Left lung (tissue), 10 donors: ENCODE data around the gene ADAMTS12. TPM values are rescaled to one million over a fixed set of nuclear protein-coding genes. Genes with fewer than 3 reads are reported as not detected.

ENCODE experiments used
- ATAC-seq: fragments of 200-7000 bp; cut with Tn5 transposase; one replicate; pipeline ENCODE4 v1.9.1; 2020; ENCODE audit warnings: moderate library complexity
- DNase-seq, 4 donors: peaks; one replicate each; pipeline ENCODE4 v3.0.0-alpha.2; 2013 to 2020
- H3K27ac ChIP-seq, 2 donors: fragments of 200-600 bp; sonication (generic) in 1 of 2; one replicate each; pipeline versions ENCODE4 v1.5.0 to v1.8.0; 2020 to 2021
- H3K27me3 ChIP-seq, 2 donors: fragments of 200-600 bp; sonication (generic) in 1 of 2; one replicate each; pipeline versions ENCODE4 v1.5.0 to v1.8.0; 2020 to 2021
- H3K36me3 ChIP-seq, 2 donors: fragments of 200-600 bp; sonication (generic) in 1 of 2; one replicate each; pipeline versions ENCODE4 v1.5.0 to v1.8.0; 2020 to 2021
- H3K4me1 ChIP-seq, 2 donors: fragments of 200-600 bp; one replicate each; pipeline ENCODE4 v1.8.0; 2021
- H3K4me3 ChIP-seq, 2 donors: fragments of 200-600 bp; sonication (generic) in 1 of 2; one replicate each; pipeline versions ENCODE4 v1.5.0 to v1.8.0; 2020 to 2021; ENCODE audit warnings: mild to moderate bottlenecking in 1 of 2
- H3K9me3 ChIP-seq, 2 donors: fragments of 200-600 bp; sonication (generic) in 1 of 2; one replicate each; pipeline versions ENCODE4 v1.5.0 to v1.8.0; 2020 to 2021
- CTCF ChIP-seq, 2 donors: fragments of 200-600 bp; sonication (generic) in 1 of 2; IDR thresholded peaks; one replicate each; pipeline versions ENCODE4 v1.5.0 to v1.8.0; 2021; ENCODE audit warnings: antibody characterized with exemption in 2 of 2
- intact Hi-C, 2 donors: fragments of 100-400 bp; cut with DNase I; formaldehyde crosslinking; loops; one replicate each; pipeline versions ENCODE4 v1.11.2 to v1.14.2; 2022
- polyA plus RNA-seq, 6 donors: library from polyadenylated mRNA; unstranded; fragments of 120-200 nt; gene quantifications; one replicate each; pipeline ENCODE4 v1.2.1, GENCODE V29; 2013; ENCODE audit not compliant: insufficient read length in 6 of 6
- total RNA-seq, 2 donors: library from RNA; stranded (reverse); fragmentation: NEBNext Ultra II Directional; extraction: Animal tissue kit (Norgen Biotek cat#: 25700); gene quantifications; one replicate each; pipeline ENCODE4 v1.2.1, GENCODE V29; 2021
- donor health status: DM: no; HTN: yes; CAD: no.
- donor health status: DM: no; HTN: no; CAD: no.

Gene ADAMTS12
- total and polyA plus RNA-seq, 8 donors: 11.6 to 59.1 (median 52.1) TPM

- no peak for DNase-seq
- Histone ChIP-seq H3K4me1 (no peaks in the 10 kb centered on the region), H3K27ac (no peak overlapping the region), H3K36me3 (no peaks in the 10 kb centered on the region), H3K9me3 (peaks cover 0 to 29% of the 10 kb centered on the region in 2 donors), H3K4me3 (no peak overlapping the region), H3K27me3 (no peaks in the 10 kb centered on the region)
- no peak for ATAC-seq
- TF ChIP-seq CTCF (IDR thresholded peaks at IDR 0.05): no peak
- intact Hi-C loops: no loop called here
These were observed 198.8 kb downstream of the ADAMTS12 start for GRCh38 chr5:33692980-33693379.

GRCh38 chr5:33691856-33692255 is 199.9 kb downstream of the ADAMTS12 start:
- ATAC-seq: no peak
- no peak for DNase-seq
- intact Hi-C loops: no loop called here

GRCh38 chr5:33690374-33691135 is 201.2 kb downstream of the ADAMTS12 start:
- no peaks in the 10 kb centered on the region for H3K4me1 ChIP-seq
- H3K27me3 ChIP-seq: no peaks in the 10 kb centered on the region
- no peak overlapping the region for H3K27ac ChIP-seq
- peaks cover 0 to 29% of the 10 kb centered on the region in 2 donors for H3K9me3 ChIP-seq
- H3K4me3 ChIP-seq: no peak overlapping the region
- no peak for TF ChIP-seq CTCF (IDR thresholded peaks at IDR 0.05)
- no peaks in the 10 kb centered on the region for H3K36me3 ChIP-seq
- intact Hi-C loops: no loop called here
- ATAC-seq: no peak
- no peak for DNase-seq

More at GRCh38 chr5:33691856-33692255, 199.9 kb downstream of the ADAMTS12 start:
- Histone ChIP-seq H3K27ac (no peak overlapping the region), H3K4me1 (no peaks in the 10 kb centered on the region), H3K27me3 (no peaks in the 10 kb centered on the region), H3K4me3 (no peak overlapping the region), H3K9me3 (peaks cover 0 to 29% of the 10 kb centered on the region in 2 donors), H3K36me3 (no peaks in the 10 kb centered on the region)
- TF ChIP-seq CTCF (IDR thresholded peaks at IDR 0.05): no peak

- intact Hi-C loops: no loop called here
- no peak for TF ChIP-seq CTCF (IDR thresholded peaks at IDR 0.05)
- H3K27me3 ChIP-seq: no peaks in the 10 kb centered on the region
- no peak overlapping the region for H3K4me3 ChIP-seq
- peak; percentile 57 for ATAC-seq
- H3K36me3 ChIP-seq: no peaks in the 10 kb centered on the region
- H3K4me1 ChIP-seq: no peaks in the 10 kb centered on the region
- peak overlapping the region in 1 of 2 donors; percentile 37 for H3K27ac ChIP-seq
- no peak for DNase-seq
- H3K9me3 ChIP-seq: peaks cover 0 to 17% of the 10 kb centered on the region in 2 donors
These were observed 203.3 kb downstream of the ADAMTS12 start for GRCh38 chr5:33688526-33688925.

DNA sequence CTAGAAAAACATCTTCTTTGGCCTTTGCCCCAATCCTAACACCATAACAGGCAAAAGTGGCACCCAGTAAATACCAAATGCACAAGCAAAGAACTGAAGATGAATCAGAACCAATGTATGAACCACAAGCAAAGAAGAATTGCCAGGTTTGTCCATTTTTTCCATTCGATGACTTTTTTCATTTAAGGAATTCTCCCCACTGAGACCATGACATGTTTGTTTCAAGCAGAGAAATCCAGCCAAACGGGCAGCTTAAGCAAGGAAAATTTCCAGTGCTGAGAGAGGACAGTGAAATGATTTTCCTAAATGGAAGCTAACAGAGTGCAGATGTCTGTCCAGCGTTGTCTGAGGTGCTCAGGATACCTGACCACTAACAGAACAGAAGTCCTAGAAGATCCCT is 203.7 kb downstream of the ADAMTS12 start:
- DNase-seq (no peak), ATAC-seq (peak; percentile 26)
- Histone ChIP-seq H3K4me1 (no peaks in the 10 kb centered on the region), H3K36me3 (no peaks in the 10 kb centered on the region), H3K4me3 (no peak overlapping the region), H3K27ac (peak overlapping the region in 1 of 2 donors; percentile 37), H3K27me3 (no peaks in the 10 kb centered on the region), H3K9me3 (peaks cover 0 to 13% of the 10 kb centered on the region in 2 donors)
- intact Hi-C loops: no loop called here
- TF ChIP-seq CTCF (IDR thresholded peaks at IDR 0.05): no peak
